Measurements from ENCODE around the gene C1RL.

C1RL gene

GRCh38 chr12:7127916-7128626, 19.1 kb upstream of the C1RL start:
- 87 to 89% methylated on average over 17 of the region's 17 CpGs for WGBS, 2 experiments
- no peaks in the 10 kb centered on the region for H3K36me3 ChIP-seq (ENCODE audit: control insufficient read depth, insufficient read depth, low read length)
- no peak overlapping the region for H3K27ac ChIP-seq (ENCODE audit: insufficient read depth, low read depth, low read length, poor library complexity, severe bottlenecking)
- H3K4me3 ChIP-seq (ENCODE audit: insufficient read depth, low read depth, low read length): no peak overlapping the region
- peaks cover 12% of the 10 kb centered on the region for H3K4me1 ChIP-seq (ENCODE audit: control insufficient read depth, insufficient read depth, low read length)
- no peaks in the 10 kb centered on the region for H3K9me3 ChIP-seq (ENCODE audit: control insufficient read depth, low read length)
- peaks cover 33% of the 10 kb centered on the region for H3K27me3 ChIP-seq (ENCODE audit: control insufficient read depth, insufficient read depth, low read length, poor library complexity, severe bottlenecking)

GRCh38 chr12:7125632-7126227, 16.7 kb upstream of the C1RL start:
- H3K36me3 ChIP-seq (ENCODE audit: control insufficient read depth, insufficient read depth, low read length): no peaks in the 10 kb centered on the region
- H3K27me3 ChIP-seq (ENCODE audit: control insufficient read depth, insufficient read depth, low read length, poor library complexity, severe bottlenecking): peaks cover 20% of the 10 kb centered on the region
- peaks cover under 1% of the 10 kb centered on the region for H3K4me1 ChIP-seq (ENCODE audit: control insufficient read depth, insufficient read depth, low read length)
- no peak overlapping the region for H3K4me3 ChIP-seq (ENCODE audit: insufficient read depth, low read depth, low read length)
- H3K9me3 ChIP-seq (ENCODE audit: control insufficient read depth, low read length): no peaks in the 10 kb centered on the region
- 83 to 86% methylated on average over 4 of the region's 4 CpGs for WGBS, 2 experiments
- no peak overlapping the region for H3K27ac ChIP-seq (ENCODE audit: insufficient read depth, low read depth, low read length, poor library complexity, severe bottlenecking)

GRCh38 chr12:7123806-7124522, 14.9 kb upstream of the C1RL start:
- Histone ChIP-seq H3K27ac (ENCODE audit: insufficient read depth, low read depth, low read length, poor library complexity, severe bottlenecking) (no peak overlapping the region), H3K9me3 (ENCODE audit: control insufficient read depth, low read length) (no peaks in the 10 kb centered on the region), H3K36me3 (ENCODE audit: control insufficient read depth, insufficient read depth, low read length) (no peaks in the 10 kb centered on the region), H3K4me1 (ENCODE audit: control insufficient read depth, insufficient read depth, low read length) (no peaks in the 10 kb centered on the region), H3K27me3 (ENCODE audit: control insufficient read depth, insufficient read depth, low read length, poor library complexity, severe bottlenecking) (peaks cover 9% of the 10 kb centered on the region), H3K4me3 (ENCODE audit: insufficient read depth, low read depth, low read length) (no peak overlapping the region)
- WGBS, 2 experiments: 88% methylated on average over 9 to 10 of the region's 11 CpGs

- Histone ChIP-seq H3K27me3 (ENCODE audit: control insufficient read depth, insufficient read depth, low read length, poor library complexity, severe bottlenecking) (peaks cover under 1% of the 10 kb centered on the region), H3K4me1 (ENCODE audit: control insufficient read depth, insufficient read depth, low read length) (no peaks in the 10 kb centered on the region), H3K36me3 (ENCODE audit: control insufficient read depth, insufficient read depth, low read length) (no peaks in the 10 kb centered on the region), H3K4me3 (ENCODE audit: insufficient read depth, low read depth, low read length) (no peak overlapping the region), H3K27ac (ENCODE audit: insufficient read depth, low read depth, low read length, poor library complexity, severe bottlenecking) (no peak overlapping the region), H3K9me3 (ENCODE audit: control insufficient read depth, low read length) (no peaks in the 10 kb centered on the region)
- WGBS, 2 experiments: 87 to 93% methylated on average over 7 of the region's 7 CpGs
These were observed 14.1 kb upstream of the C1RL start for GRCh38 chr12:7122811-7123769.

GRCh38 chr12:7121324-7121723, 12.3 kb upstream of the C1RL start:
- Histone ChIP-seq H3K9me3 (ENCODE audit: control insufficient read depth, low read length) (no peaks in the 10 kb centered on the region), H3K4me3 (ENCODE audit: insufficient read depth, low read depth, low read length) (no peak overlapping the region), H3K4me1 (ENCODE audit: control insufficient read depth, insufficient read depth, low read length) (no peaks in the 10 kb centered on the region), H3K27ac (ENCODE audit: insufficient read depth, low read depth, low read length, poor library complexity, severe bottlenecking) (no peak overlapping the region), H3K36me3 (ENCODE audit: control insufficient read depth, insufficient read depth, low read length) (no peaks in the 10 kb centered on the region), H3K27me3 (ENCODE audit: control insufficient read depth, insufficient read depth, low read length, poor library complexity, severe bottlenecking) (no peaks in the 10 kb centered on the region)
- 90 to 94% methylated on average over 5 of the region's 5 CpGs for WGBS, 2 experiments

- Histone ChIP-seq H3K4me3 (ENCODE audit: insufficient read depth, low read depth, low read length) (no peak overlapping the region), H3K36me3 (ENCODE audit: control insufficient read depth, insufficient read depth, low read length) (no peaks in the 10 kb centered on the region), H3K27me3 (ENCODE audit: control insufficient read depth, insufficient read depth, low read length, poor library complexity, severe bottlenecking) (no peaks in the 10 kb centered on the region), H3K4me1 (ENCODE audit: control insufficient read depth, insufficient read depth, low read length) (no peaks in the 10 kb centered on the region), H3K27ac (ENCODE audit: insufficient read depth, low read depth, low read length, poor library complexity, severe bottlenecking) (no peak overlapping the region), H3K9me3 (ENCODE audit: control insufficient read depth, low read length) (no peaks in the 10 kb centered on the region)
- 85 to 90% methylated on average over 5 of the region's 5 CpGs for WGBS, 2 experiments
These were observed 11.2 kb upstream of the C1RL start for GRCh38 chr12:7120166-7120565.

GRCh38 chr12:7118881-7119280, 9.9 kb upstream of the C1RL start:
- 83 to 86% methylated on average over 3 of the region's 3 CpGs for WGBS, 2 experiments
- Histone ChIP-seq H3K27ac (ENCODE audit: insufficient read depth, low read depth, low read length, poor library complexity, severe bottlenecking) (no peak overlapping the region), H3K27me3 (ENCODE audit: control insufficient read depth, insufficient read depth, low read length, poor library complexity, severe bottlenecking) (no peaks in the 10 kb centered on the region), H3K4me1 (ENCODE audit: control insufficient read depth, insufficient read depth, low read length) (no peaks in the 10 kb centered on the region), H3K36me3 (ENCODE audit: control insufficient read depth, insufficient read depth, low read length) (no peaks in the 10 kb centered on the region), H3K9me3 (ENCODE audit: control insufficient read depth, low read length) (no peaks in the 10 kb centered on the region), H3K4me3 (ENCODE audit: insufficient read depth, low read depth, low read length) (no peak overlapping the region)

- WGBS, 2 experiments: 91 to 93% methylated on average over 3 of the region's 3 CpGs
- Histone ChIP-seq H3K27ac (ENCODE audit: insufficient read depth, low read depth, low read length, poor library complexity, severe bottlenecking) (no peak overlapping the region), H3K9me3 (ENCODE audit: control insufficient read depth, low read length) (no peaks in the 10 kb centered on the region), H3K27me3 (ENCODE audit: control insufficient read depth, insufficient read depth, low read length, poor library complexity, severe bottlenecking) (peaks cover 2% of the 10 kb centered on the region), H3K36me3 (ENCODE audit: control insufficient read depth, insufficient read depth, low read length) (no peaks in the 10 kb centered on the region), H3K4me3 (ENCODE audit: insufficient read depth, low read depth, low read length) (no peak overlapping the region), H3K4me1 (ENCODE audit: control insufficient read depth, insufficient read depth, low read length) (no peaks in the 10 kb centered on the region)
These were observed 8.7 kb upstream of the C1RL start for GRCh38 chr12:7117670-7118069.

GRCh38 chr12:7116916-7117315, 7.9 kb upstream of the C1RL start:
- Histone ChIP-seq H3K27me3 (ENCODE audit: control insufficient read depth, insufficient read depth, low read length, poor library complexity, severe bottlenecking) (peaks cover 3% of the 10 kb centered on the region), H3K4me3 (ENCODE audit: insufficient read depth, low read depth, low read length) (no peak overlapping the region), H3K4me1 (ENCODE audit: control insufficient read depth, insufficient read depth, low read length) (no peaks in the 10 kb centered on the region), H3K9me3 (ENCODE audit: control insufficient read depth, low read length) (no peaks in the 10 kb centered on the region), H3K27ac (ENCODE audit: insufficient read depth, low read depth, low read length, poor library complexity, severe bottlenecking) (no peak overlapping the region), H3K36me3 (ENCODE audit: control insufficient read depth, insufficient read depth, low read length) (no peaks in the 10 kb centered on the region)
- WGBS, 2 experiments: 83 to 85% methylated on average over 9 of the region's 9 CpGs

Data from ectodermal cell (in vitro differentiated cells).